ENCODE results near the gene TRIM10.
A peak's percentile ranks its signal among the peaks of the same experiment; 100 is the strongest.

TRIM10 gene

GRCh38 chr6:30156774-30157173 lies 4.2 kb downstream of the TRIM10 start:
- no peak for TF ChIP-seq CTCF (IDR thresholded peaks at IDR 0.05; ENCODE audit: low read length, missing control alignments)
- no peak for DNase-seq (ENCODE audit: low read depth)
- no peak overlapping the region for H3K4me3 ChIP-seq (replicated peaks; ENCODE audit: low read depth, low read length)

GRCh38 chr6:30156262-30156599 lies 4.8 kb downstream of the TRIM10 start:
- TF ChIP-seq CTCF (IDR thresholded peaks at IDR 0.05; ENCODE audit: low read length, missing control alignments) = no peak
- DNase-seq (ENCODE audit: low read depth) = peak; percentile 79
- no peak overlapping the region for H3K4me3 ChIP-seq (replicated peaks; ENCODE audit: low read depth, low read length)

DNA sequence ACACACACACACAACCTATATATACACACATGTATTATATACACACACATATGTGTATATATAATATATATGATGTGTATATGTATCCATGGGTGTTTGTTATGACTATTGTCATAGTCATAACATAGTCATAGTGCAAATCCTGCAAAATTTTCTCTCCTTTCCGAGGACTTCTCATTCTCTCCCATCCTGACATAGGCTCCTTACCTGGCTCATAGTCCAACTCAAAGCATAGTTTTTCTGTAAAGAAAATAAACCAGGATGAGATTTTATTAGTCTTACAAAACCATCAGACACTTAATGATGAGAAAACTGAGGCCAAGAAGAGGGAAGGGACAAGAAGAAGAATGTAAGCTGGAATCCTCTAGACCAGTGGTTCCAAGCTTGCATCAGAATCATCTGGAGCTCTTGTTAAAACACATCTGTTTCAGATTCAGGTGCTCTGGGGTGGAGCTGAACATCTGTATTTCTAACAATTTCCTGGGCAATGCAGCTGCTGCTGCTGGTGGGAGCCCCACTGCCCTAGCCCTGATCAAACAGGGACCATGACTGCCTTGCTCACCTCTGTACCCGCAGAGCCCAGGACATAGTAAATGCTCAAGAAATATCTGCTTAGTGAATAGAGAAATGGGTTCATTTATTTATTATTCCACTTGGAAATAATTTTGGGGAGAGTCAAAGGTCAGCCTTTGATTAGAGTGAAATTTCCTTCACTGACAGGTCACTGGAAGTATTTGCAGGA lies 5.3 kb downstream of the TRIM10 start:
- no peak for DNase-seq (ENCODE audit: low read depth)
- no peak for TF ChIP-seq CTCF (IDR thresholded peaks at IDR 0.05; ENCODE audit: low read length, missing control alignments)
- no peak overlapping the region for H3K4me3 ChIP-seq (replicated peaks; ENCODE audit: low read depth, low read length)

- DNase-seq (ENCODE audit: low read depth) = peak; percentile 75
- H3K4me3 ChIP-seq (replicated peaks; ENCODE audit: low read depth, low read length) = no peak overlapping the region
- TF ChIP-seq CTCF (IDR thresholded peaks at IDR 0.05; ENCODE audit: low read length, missing control alignments) = no peak
Measured at GRCh38 chr6:30154709-30155519, 6.1 kb downstream of the TRIM10 start.

DNA sequence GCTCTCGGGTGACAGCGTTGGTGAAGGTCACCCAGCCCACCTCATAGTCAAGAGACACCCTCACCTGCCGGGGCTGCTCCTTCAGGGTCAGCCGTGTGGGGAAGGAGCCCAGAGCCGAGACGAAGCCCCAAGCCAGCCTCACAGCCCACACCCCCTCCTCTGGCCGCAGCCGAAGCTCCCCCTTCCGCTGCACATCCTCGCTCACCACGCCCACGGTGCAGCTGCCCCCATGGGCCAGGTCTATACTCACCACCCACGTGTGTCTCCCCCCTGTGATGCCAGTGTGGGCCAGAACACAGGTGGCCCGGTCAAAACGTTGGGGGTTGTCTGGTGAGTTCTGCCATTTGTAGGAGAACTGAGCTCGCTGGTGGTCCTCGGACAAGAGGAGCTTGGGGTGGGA lies 7.0 kb downstream of the TRIM10 start:
- H3K4me3 ChIP-seq (replicated peaks; ENCODE audit: low read depth, low read length) = no peak overlapping the region
- no peak for TF ChIP-seq CTCF (IDR thresholded peaks at IDR 0.05; ENCODE audit: low read length, missing control alignments)
- no peak for DNase-seq (ENCODE audit: low read depth)

- no peak for DNase-seq (ENCODE audit: low read depth)
- no peak overlapping the region for H3K4me3 ChIP-seq (replicated peaks; ENCODE audit: low read depth, low read length)
- TF ChIP-seq CTCF (IDR thresholded peaks at IDR 0.05; ENCODE audit: low read length, missing control alignments) = no peak
Measured at GRCh38 chr6:30152910-30153610, 8.0 kb downstream of the TRIM10 start.

Measured in fibroblast of pulmonary artery (primary cell).